PC-9 (cell line): ENCODE data around the gene PYURF. TPM values are rescaled to one million over a fixed set of nuclear protein-coding genes. Genes with fewer than 3 reads are reported as not detected.

Source experiments
- BruUV-seq: library from RNA; stranded (reverse); fragments of 400-500 nt; replicated peaks from 2 replicates; lab custom pipeline; 2021; lab: Mats Ljungman, UMichigan
- CTCF ChIA-PET: fragments of 300-600 bp; sonication (Branson Sonifier 250); formaldehyde crosslinking; loops from one replicate; lab custom pipeline; 2022; ENCODE audit warnings: antibody characterized with exemption; lab: Charles Lee
- POLR2A ChIA-PET: fragments of 300-600 bp; sonication (Branson Sonifier 250); formaldehyde crosslinking; loops from one replicate; lab custom pipeline; 2022; ENCODE audit warnings: antibody characterized with exemption; ENCODE audit not compliant: unreplicated experiment; lab: Charles Lee
- DNase-seq, 2 experiments: peaks; one replicate each; pipeline versions ENCODE4 v3.0.0 to v3.0.0-alpha.2; 2015 to 2022; ENCODE audit warnings: mixed read lengths in 1 of 2
- H2AFZ ChIP-seq: fragments of 200-600 bp; sonication (generic); 2 replicates; pipeline ENCODE4 v1.8.1; 2017; ENCODE audit warnings: antibody characterized with exemption
- H3F3A ChIP-seq: fragments of 200-600 bp; sonication (generic); 2 replicates; pipeline ENCODE4 v1.8.1; 2017; ENCODE audit warnings: antibody characterized with exemption, mild to moderate bottlenecking, low read depth; ENCODE audit not compliant: insufficient read depth
- H3K27ac ChIP-seq: fragments of 200-600 bp; sonication (generic); 2 replicates; pipeline ENCODE4 v1.6.1; 2016; ENCODE audit warnings: mixed run types
- H3K27me3 ChIP-seq: fragments of 200-600 bp; sonication (generic); 2 replicates; pipeline ENCODE4 v1.6.1; 2016; ENCODE audit warnings: low read depth, mixed run types; ENCODE audit not compliant: insufficient read depth
- H3K36me3 ChIP-seq: fragments of 200-600 bp; sonication (generic); 2 replicates; pipeline ENCODE4 v1.6.1; 2016; ENCODE audit warnings: low read depth, mixed run types
- H3K4me1 ChIP-seq: fragments of 200-600 bp; sonication (generic); replicated peaks from 2 replicates; pipeline ENCODE4 v1.6.1; 2016; ENCODE audit warnings: mixed run types; ENCODE audit not compliant: insufficient read depth
- H3K4me2 ChIP-seq: fragments of 200-600 bp; sonication (generic); 2 replicates; pipeline ENCODE4 v1.6.1; 2017; ENCODE audit warnings: mixed run types
- H3K4me3 ChIP-seq: fragments of 200-600 bp; sonication (generic); 2 replicates; pipeline ENCODE4 v1.6.1; 2016; ENCODE audit warnings: mixed run types
- H3K79me2 ChIP-seq: fragments of 200-600 bp; sonication (generic); 2 replicates; pipeline ENCODE4 v1.6.1; 2017; ENCODE audit warnings: low read depth, mixed run types
- H3K9me2 ChIP-seq: fragments of 200-600 bp; sonication (generic); 2 replicates; pipeline ENCODE4 v1.8.1; 2017; ENCODE audit warnings: mild to moderate bottlenecking; ENCODE audit not compliant: insufficient read depth
- H3K9me3 ChIP-seq: fragments of 200-600 bp; sonication (generic); 2 replicates; pipeline ENCODE4 v1.8.1; 2016; ENCODE audit warnings: low read depth; ENCODE audit not compliant: insufficient read depth
- H4K20me1 ChIP-seq: fragments of 200-600 bp; sonication (generic); 2 replicates; pipeline ENCODE4 v1.8.1; 2017; ENCODE audit not compliant: insufficient read depth
- EZH2 ChIP-seq: fragments of 200-600 bp; sonication (generic); IDR thresholded peaks from 2 replicates; pipeline ENCODE4 v1.8.0; 2017; ENCODE audit warnings: antibody characterized with exemption, low read depth
- intact Hi-C: fragments of 100-400 bp; cut with micrococcal nuclease; formaldehyde crosslinking; loops from one replicate; pipeline ENCODE4 v1.10.0; 2022; ENCODE audit not compliant: unreplicated experiment
- total RNA-seq: library from RNA; stranded (reverse); gene quantifications from 2 replicates; pipeline ENCODE4 v1.2.3, GENCODE V29; 2021
- TF ChIP-seq, protein P1 (sequence below): fragments of 200-600 bp; sonication (generic); conservative IDR thresholded peaks from 2 replicates; pipeline ENCODE4 v1.6.1; 2017; ENCODE audit warnings: mixed run types, antibody characterized with exemption, mild to moderate bottlenecking, moderate library complexity

The PYURF gene
- total RNA-seq, 1 experiment from 2014 or later = 55.0 TPM

DNA sequence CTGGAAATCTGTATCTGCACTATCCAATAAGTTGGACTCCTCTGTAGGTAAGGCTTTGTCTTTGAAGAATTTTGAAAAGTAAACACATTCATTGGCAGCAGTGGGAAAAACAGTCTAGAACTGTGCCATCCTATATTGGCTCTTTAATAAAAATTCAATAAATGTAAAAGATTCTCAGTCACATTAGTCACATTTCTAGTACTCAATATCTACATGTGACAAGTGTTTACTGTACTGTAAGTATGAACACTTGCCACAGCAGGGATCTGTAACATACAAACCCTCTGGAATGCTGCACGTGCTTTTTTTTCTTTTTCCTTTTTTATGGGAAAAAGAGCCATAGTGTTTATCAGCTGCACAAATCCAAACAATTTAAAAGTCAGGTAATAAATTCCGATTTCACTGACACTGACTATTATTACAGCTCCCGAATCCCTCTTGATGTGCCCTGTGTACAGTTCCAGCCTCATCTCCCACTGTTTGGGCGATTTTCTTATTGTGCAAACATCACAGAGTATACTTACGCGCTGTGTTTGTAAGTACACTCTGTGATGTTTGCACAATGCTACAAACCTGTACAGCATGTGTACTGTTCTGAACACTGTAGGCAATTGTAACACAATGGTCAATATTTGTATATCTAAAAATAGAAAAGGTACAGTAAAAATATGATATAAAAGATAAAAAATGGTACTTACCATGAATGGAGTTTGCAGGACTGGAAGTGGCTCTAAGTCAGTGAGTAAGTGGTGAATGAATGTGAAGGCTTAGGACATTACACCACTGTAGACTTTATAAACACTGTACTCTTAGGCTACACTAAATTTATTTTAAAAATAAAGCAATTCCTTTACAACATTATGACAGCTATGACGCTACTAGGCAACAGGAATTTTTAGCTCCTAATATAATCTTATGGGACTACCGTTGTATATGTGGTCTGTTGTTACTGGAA lies 8.7 kb downstream of the PYURF start:
- no peak overlapping the region for H3K27ac ChIP-seq
- BruUV-seq = no TSS peak
- TF ChIP-seq, protein P1, sequence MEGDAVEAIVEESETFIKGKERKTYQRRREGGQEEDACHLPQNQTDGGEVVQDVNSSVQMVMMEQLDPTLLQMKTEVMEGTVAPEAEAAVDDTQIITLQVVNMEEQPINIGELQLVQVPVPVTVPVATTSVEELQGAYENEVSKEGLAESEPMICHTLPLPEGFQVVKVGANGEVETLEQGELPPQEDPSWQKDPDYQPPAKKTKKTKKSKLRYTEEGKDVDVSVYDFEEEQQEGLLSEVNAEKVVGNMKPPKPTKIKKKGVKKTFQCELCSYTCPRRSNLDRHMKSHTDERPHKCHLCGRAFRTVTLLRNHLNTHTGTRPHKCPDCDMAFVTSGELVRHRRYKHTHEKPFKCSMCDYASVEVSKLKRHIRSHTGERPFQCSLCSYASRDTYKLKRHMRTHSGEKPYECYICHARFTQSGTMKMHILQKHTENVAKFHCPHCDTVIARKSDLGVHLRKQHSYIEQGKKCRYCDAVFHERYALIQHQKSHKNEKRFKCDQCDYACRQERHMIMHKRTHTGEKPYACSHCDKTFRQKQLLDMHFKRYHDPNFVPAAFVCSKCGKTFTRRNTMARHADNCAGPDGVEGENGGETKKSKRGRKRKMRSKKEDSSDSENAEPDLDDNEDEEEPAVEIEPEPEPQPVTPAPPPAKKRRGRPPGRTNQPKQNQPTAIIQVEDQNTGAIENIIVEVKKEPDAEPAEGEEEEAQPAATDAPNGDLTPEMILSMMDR = no peak
- TF ChIP-seq EZH2 = no peak
- H3K27me3 ChIP-seq = no peaks in the 10 kb centered on the region
- POLR2A ChIA-PET = no interaction called here
- no peak overlapping the region for H3K4me3 ChIP-seq
- no peaks in the 10 kb centered on the region for H3K9me3 ChIP-seq
- H3K36me3 ChIP-seq = no peaks in the 10 kb centered on the region
- H3K4me2 ChIP-seq = no peak overlapping the region
- no peaks in the 10 kb centered on the region for H3K9me2 ChIP-seq
- H3K79me2 ChIP-seq = no peaks in the 10 kb centered on the region
- intact Hi-C loops = loop anchor here (1.0 to 5.0 kb wide), 6 partner anchors 58 to 658 kb away; partner anchors contain the start of genes HERC5 and HERC6
- DNase-seq = no peak
- no peaks in the 10 kb centered on the region for H3K4me1 ChIP-seq
- no peaks in the 10 kb centered on the region for H4K20me1 ChIP-seq
- CTCF ChIA-PET = interaction anchor here (0.5 to 1.0 kb wide), 7 partner anchors 30 to 1139 kb away, joined by 3 to 15 read pairs (median 5); no protein-coding TSS in a partner anchor
- H3F3A ChIP-seq = no peaks in the 10 kb centered on the region
- no peak overlapping the region for H2AFZ ChIP-seq

DNA sequence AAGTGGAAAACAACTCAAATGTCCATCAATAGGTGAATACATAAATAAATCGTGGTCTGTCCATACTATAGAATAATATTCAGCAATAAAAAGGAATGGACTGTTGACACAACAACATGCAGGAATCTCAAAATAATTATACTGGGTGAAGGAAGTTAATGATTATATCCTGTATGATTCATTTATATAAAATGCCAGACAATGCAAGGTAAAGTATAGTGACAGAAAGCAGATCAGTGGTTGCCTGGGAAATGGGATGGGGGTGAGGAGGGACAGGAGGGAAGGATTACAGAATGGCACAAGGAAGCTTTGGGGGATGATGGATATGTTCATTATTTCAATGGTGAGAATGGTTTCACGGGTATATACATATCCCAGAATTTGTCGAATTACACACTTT lies 12.3 kb downstream of the PYURF start:
- BruUV-seq = no TSS peak
- no peak for DNase-seq
- Histone ChIP-seq H4K20me1 (no peaks in the 10 kb centered on the region), H3K27me3 (no peaks in the 10 kb centered on the region), H3K4me2 (no peak overlapping the region), H3K79me2 (no peaks in the 10 kb centered on the region), H3K27ac (no peak overlapping the region), H3K36me3 (no peaks in the 10 kb centered on the region), H2AFZ (no peak overlapping the region), H3K9me2 (no peaks in the 10 kb centered on the region), H3K4me3 (no peak overlapping the region), H3F3A (no peaks in the 10 kb centered on the region), H3K4me1 (no peaks in the 10 kb centered on the region), H3K9me3 (no peaks in the 10 kb centered on the region)
- ChIA-PET CTCF (no interaction called here), POLR2A (interaction anchor here (0.6 kb wide), 1 partner anchor 13 kb away, joined by 5 read pairs; no protein-coding TSS in a partner anchor)
- intact Hi-C loops = no loop called here
- no peak for TF ChIP-seq EZH2
- TF ChIP-seq, protein P1 = no peak

DNA sequence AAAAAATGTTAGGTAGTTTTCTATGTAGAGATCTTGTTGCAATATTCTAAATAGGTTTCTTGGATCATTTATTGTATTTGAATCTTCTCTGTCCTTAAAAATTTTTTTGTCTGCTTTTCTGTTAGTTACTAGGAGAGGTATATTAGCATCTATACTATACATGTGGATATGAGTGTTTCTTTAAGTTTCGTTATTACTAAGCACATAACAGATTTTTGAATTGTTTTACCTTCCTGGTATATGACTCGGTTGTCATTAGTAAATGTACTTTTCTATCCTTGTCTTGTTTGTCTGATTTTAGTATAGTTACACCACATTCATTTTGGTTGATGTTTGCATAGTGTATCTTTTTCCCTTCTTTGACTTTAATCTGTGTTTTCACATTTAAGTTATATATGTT lies 20.2 kb downstream of the PYURF start:
- ChIA-PET POLR2A (no interaction called here), CTCF (no interaction called here)

More for the DNA sequence above, 20.2 kb downstream of the PYURF start:
- intact Hi-C loops = no loop called here
- no TSS peak for BruUV-seq
- H3K4me1 ChIP-seq = no peaks in the 10 kb centered on the region
- H3K4me3 ChIP-seq = no peak overlapping the region
- no peaks in the 10 kb centered on the region for H3K79me2 ChIP-seq
- no peak for DNase-seq
- no peaks in the 10 kb centered on the region for H4K20me1 ChIP-seq
- H3K27ac ChIP-seq = no peak overlapping the region
- no peaks in the 10 kb centered on the region for H3F3A ChIP-seq
- no peak overlapping the region for H3K4me2 ChIP-seq
- no peak overlapping the region for H2AFZ ChIP-seq
- no peaks in the 10 kb centered on the region for H3K36me3 ChIP-seq
- no peaks in the 10 kb centered on the region for H3K9me2 ChIP-seq
- no peaks in the 10 kb centered on the region for H3K27me3 ChIP-seq
- no peaks in the 10 kb centered on the region for H3K9me3 ChIP-seq
- TF ChIP-seq, protein P1 = no peak
- TF ChIP-seq EZH2 = no peak
